Endothelial cell of umbilical vein (primary cell): ENCODE results near the gene CRELD2. TPM values are rescaled to one million over a fixed set of nuclear protein-coding genes. Genes with fewer than 3 reads are reported as not detected.
"Not testable (repeated sequence)": the region's sequence is repeated elsewhere in the genome, so short reads cannot be mapped to it uniquely, and the experiment has no call there.

Experiments
- BruUV-seq: library from RNA; stranded (reverse); fragments of 400-500 nt; replicated peaks from 2 replicates; lab custom pipeline; 2021; lab: Mats Ljungman, UMichigan
- CTCF ChIA-PET: fragments of 300-600, 350-600 bp; sonication (Branson Sonifier 250); formaldehyde crosslinking; loops from one replicate; lab custom pipeline; 2021; ENCODE audit warnings: antibody characterized with exemption, inconsistent platforms; lab: Charles Lee
- POLR2A ChIA-PET: fragments of 300-600, 350-600 bp; sonication (Branson Sonifier 250); formaldehyde crosslinking; loops from one replicate; lab custom pipeline; 2021; ENCODE audit warnings: antibody characterized with exemption, inconsistent platforms; lab: Charles Lee
- DNase-seq: peaks from one replicate; pipeline ENCODE4 v3.0.0-alpha.2; 2011; ENCODE audit warnings: low read depth, low spot score
- FAIRE-seq: peaks from 2 replicates; lab custom pipeline; 2011; peaks lifted over from hg19 to GRCh38; lab: Jason Lieb, UNC
- H2AFZ ChIP-seq: 2 replicates; pipeline ENCODE4 v1.6.0; 2012; ENCODE audit warnings: low read depth, low read length, control low read depth, inconsistent platforms
- H3K27ac ChIP-seq: 2 replicates; pipeline ENCODE4 v1.5.1; 2011; ENCODE audit warnings: low read depth, mild to moderate bottlenecking, control low read depth, low read length, moderate library complexity; ENCODE audit not compliant: insufficient read depth
- H3K27me3 ChIP-seq, 2 experiments: 2 replicates each; pipeline versions ENCODE4 v1.6.0 to v1.6.1; 2011; ENCODE audit warnings: low read length in 2 of 2, mixed read lengths in 1 of 2; ENCODE audit not compliant: control insufficient read depth in 2 of 2, insufficient read depth in 2 of 2
- H3K36me3 ChIP-seq, 2 experiments: 2 replicates in 1 of 2; 3 replicates in 1 of 2; pipeline ENCODE4 v1.5.1; 2011; ENCODE audit warnings: low read length in 2 of 2, mild to moderate bottlenecking in 1 of 2, moderate library complexity in 1 of 2; ENCODE audit not compliant: control insufficient read depth in 2 of 2, insufficient read depth in 2 of 2; ENCODE audit errors: extremely low read depth in 1 of 2
- H3K4me1 ChIP-seq: 3 replicates; pipeline ENCODE4 v1.5.1; 2011; ENCODE audit warnings: mild to moderate bottlenecking, low read length; ENCODE audit not compliant: control insufficient read depth, insufficient read depth; ENCODE audit errors: extremely low read depth
- H3K4me2 ChIP-seq: 2 replicates; pipeline ENCODE4 v1.6.1; 2011; ENCODE audit warnings: low read length, control low read depth, mixed read lengths; ENCODE audit not compliant: insufficient read depth
- H3K4me3 ChIP-seq, 3 experiments: fragments of 200-600 bp in 1 of 3; sonication (generic), shearing (Covaris generic) in 1 of 3; replicated peaks in 1 of 3; 2 replicates each; pipeline ENCODE4 v1.5.1; 2011 to 2016; ENCODE audit warnings: control low read depth in 3 of 3, low read length in 3 of 3, mild to moderate bottlenecking in 2 of 3, inconsistent platforms in 1 of 3, low read depth in 1 of 3, moderate library complexity in 1 of 3; ENCODE audit not compliant: insufficient read depth in 1 of 3
- H3K79me2 ChIP-seq: 2 replicates; pipeline ENCODE4 v1.6.0; 2012; ENCODE audit warnings: low read length, inconsistent platforms; ENCODE audit not compliant: control insufficient read depth, insufficient read depth
- H3K9ac ChIP-seq: replicated peaks from 2 replicates; pipeline ENCODE3; 2011; ENCODE audit warnings: low read length, control low read depth; ENCODE audit not compliant: insufficient read depth; ENCODE audit errors: extremely low read depth
- H3K9me1 ChIP-seq: replicated peaks from 3 replicates; pipeline ENCODE4 v1.6.0; 2011; ENCODE audit warnings: mild to moderate bottlenecking, low read length; ENCODE audit not compliant: control insufficient read depth, insufficient read depth; ENCODE audit errors: extremely low read depth
- H3K9me3 ChIP-seq: replicated peaks from 2 replicates; pipeline ENCODE4 v1.5.1; 2012; ENCODE audit warnings: low read length, inconsistent platforms; ENCODE audit not compliant: control insufficient read depth, insufficient read depth
- H4K20me1 ChIP-seq: replicated peaks from 2 replicates; pipeline ENCODE3; 2011; ENCODE audit warnings: mild to moderate bottlenecking, low read length; ENCODE audit not compliant: control insufficient read depth, insufficient read depth; ENCODE audit errors: extremely low read depth
- EZH2 ChIP-seq: IDR thresholded peaks from 2 replicates; pipeline ENCODE4 v1.6.1; 2012; ENCODE audit warnings: borderline replicate concordance, low read depth, mild to moderate bottlenecking, moderate library complexity, low read length, inconsistent platforms; ENCODE audit not compliant: severe bottlenecking
- FOS ChIP-seq: IDR thresholded peaks from 2 replicates; pipeline ENCODE4 v1.6.1; 2011; ENCODE audit warnings: mild to moderate bottlenecking, low read length, moderate library complexity, borderline replicate concordance; ENCODE audit not compliant: insufficient read depth
- GATA2 ChIP-seq: IDR thresholded peaks from 2 replicates; pipeline ENCODE4 v1.7.0; 2011; ENCODE audit warnings: low read depth, mild to moderate bottlenecking, moderate library complexity, mixed read lengths, low read length; ENCODE audit not compliant: insufficient read length, insufficient read depth
- JUN ChIP-seq: IDR thresholded peaks from 2 replicates; pipeline ENCODE4 v1.6.1; 2011; ENCODE audit warnings: borderline replicate concordance, low read depth; ENCODE audit not compliant: insufficient read length, insufficient read depth
- MYC ChIP-seq: IDR thresholded peaks from one replicate; pipeline ENCODE4 v1.6.1; 2011; ENCODE audit warnings: mild to moderate bottlenecking, low read depth, low read length
- POLR2A ChIP-seq: IDR thresholded peaks from 2 replicates; pipeline ENCODE4 v1.6.1; 2012; ENCODE audit warnings: low read depth, mild to moderate bottlenecking, control low read depth, low read length
- POLR2AphosphoS5 ChIP-seq: IDR thresholded peaks from 2 replicates; pipeline ENCODE4 v1.6.1; 2012; ENCODE audit warnings: low read depth, mild to moderate bottlenecking, control low read depth, low read length, moderate library complexity; ENCODE audit not compliant: insufficient read depth
- dilution Hi-C: fragments of 300-500 bp; cut with MboI; formaldehyde crosslinking; loops from one replicate; pipeline ENCODE4 v1.15.0; 2019; ENCODE audit warnings: low sequenced_read_pairs; ENCODE audit not compliant: extremely low pct_ligation_motif_present
- intact Hi-C: fragments of 100-400 bp; cut with micrococcal nuclease; formaldehyde crosslinking; loops from one replicate; pipeline ENCODE4 v1.10.0; 2022
- polyA plus RNA-seq, 4 experiments: library from polyadenylated mRNA; depleted of rRNA in 3 of 4; stranded (reverse) in 3 of 4; unstranded in 1 of 4; fragments of >200 nt; gene quantifications; 2 replicates each; pipeline versions ENCODE4 v1.2.1 to v1.2.3, GENCODE V29; 2011 to 2012; ENCODE audit warnings: missing spikeins in 1 of 4
- total RNA-seq: library from RNA; stranded (reverse); gene quantifications from 2 replicates; pipeline ENCODE4 v1.2.3, GENCODE V29; 2021
- TF ChIP-seq, protein P1 (sequence below): IDR thresholded peaks from 2 replicates; pipeline ENCODE4 v1.6.1; 2011; ENCODE audit not compliant: insufficient read depth, insufficient read length
- TF ChIP-seq, protein P2 (sequence below), 2 donors: IDR thresholded peaks; 1 replicate in 1 of 2; 2 replicates in 1 of 2; pipeline ENCODE4 v1.5.1; 2011; ENCODE audit warnings: low read length in 2 of 2, mild to moderate bottlenecking in 2 of 2, moderate library complexity in 2 of 2, control low read depth in 1 of 2, inconsistent platforms in 1 of 2, low read depth in 1 of 2; ENCODE audit not compliant: insufficient read depth in 1 of 2; ENCODE audit errors: extremely low read depth in 1 of 2

Gene CRELD2
- total and polyA plus RNA-seq, 2 donors (not counting 3 experiments of a cell fraction or from before 2014, with no cell fraction given), result 71.0 to 86.3 TPM

DNA sequence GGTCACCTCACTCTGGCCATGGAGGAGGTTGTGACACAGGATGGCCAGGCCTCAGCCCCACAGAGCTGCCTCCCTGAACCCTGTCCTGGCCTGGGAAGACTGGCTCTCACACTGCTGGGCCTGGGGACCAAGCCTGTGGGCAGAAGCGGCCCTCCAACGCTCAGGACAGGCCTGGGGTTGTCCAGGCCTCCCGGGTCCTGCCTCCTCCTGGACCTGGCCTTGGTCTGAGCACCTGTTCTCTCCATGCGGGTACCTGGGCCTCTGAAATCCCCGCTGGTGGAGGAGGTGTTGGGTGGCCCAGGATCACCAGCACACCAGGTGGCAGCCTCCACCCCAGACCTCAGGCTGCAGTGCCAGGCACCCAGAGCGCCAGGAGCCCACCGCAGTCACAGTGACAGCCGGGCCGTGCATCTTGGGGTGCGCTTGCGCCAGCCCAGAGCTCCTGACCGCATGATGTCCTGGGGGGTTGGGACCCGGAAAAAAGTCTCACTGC is 26.0 kb downstream of the CRELD2 start:
- dilution Hi-C loops, result no loop called here
- Histone ChIP-seq H3K9me3 (no peaks in the 10 kb centered on the region), H3K36me3 (no peaks in the 10 kb centered on the region), H3K4me3 (no peak overlapping the region), H3K4me2 (no peak overlapping the region), H3K4me1 (peaks cover under 1% of the 10 kb centered on the region), H3K79me2 (no peaks in the 10 kb centered on the region), H3K27ac (no peak overlapping the region), H4K20me1 (no peaks in the 10 kb centered on the region), H3K9me1 (no peaks in the 10 kb centered on the region), H3K9ac (no peak overlapping the region), H3K27me3 (no peaks in the 10 kb centered on the region), H2AFZ (no peak overlapping the region)
- no peak for DNase-seq
- no peak for FAIRE-seq
- intact Hi-C loops, result no loop called here
- BruUV-seq, result no TSS peak
- ChIA-PET POLR2A (no interaction called here), CTCF (interaction anchor here (0.9 kb wide), 1 partner anchor 8 kb away, joined by 3 read pairs; no protein-coding TSS in a partner anchor)
- TF ChIP-seq MYC (no peak), EZH2 (no peak), POLR2A (no peak), POLR2AphosphoS5 (no peak), GATA2 (no peak), FOS (no peak), JUN (no peak)
- TF ChIP-seq, protein P1, sequence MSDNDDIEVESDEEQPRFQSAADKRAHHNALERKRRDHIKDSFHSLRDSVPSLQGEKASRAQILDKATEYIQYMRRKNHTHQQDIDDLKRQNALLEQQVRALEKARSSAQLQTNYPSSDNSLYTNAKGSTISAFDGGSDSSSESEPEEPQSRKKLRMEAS, result no peak
- TF ChIP-seq, protein P2, sequence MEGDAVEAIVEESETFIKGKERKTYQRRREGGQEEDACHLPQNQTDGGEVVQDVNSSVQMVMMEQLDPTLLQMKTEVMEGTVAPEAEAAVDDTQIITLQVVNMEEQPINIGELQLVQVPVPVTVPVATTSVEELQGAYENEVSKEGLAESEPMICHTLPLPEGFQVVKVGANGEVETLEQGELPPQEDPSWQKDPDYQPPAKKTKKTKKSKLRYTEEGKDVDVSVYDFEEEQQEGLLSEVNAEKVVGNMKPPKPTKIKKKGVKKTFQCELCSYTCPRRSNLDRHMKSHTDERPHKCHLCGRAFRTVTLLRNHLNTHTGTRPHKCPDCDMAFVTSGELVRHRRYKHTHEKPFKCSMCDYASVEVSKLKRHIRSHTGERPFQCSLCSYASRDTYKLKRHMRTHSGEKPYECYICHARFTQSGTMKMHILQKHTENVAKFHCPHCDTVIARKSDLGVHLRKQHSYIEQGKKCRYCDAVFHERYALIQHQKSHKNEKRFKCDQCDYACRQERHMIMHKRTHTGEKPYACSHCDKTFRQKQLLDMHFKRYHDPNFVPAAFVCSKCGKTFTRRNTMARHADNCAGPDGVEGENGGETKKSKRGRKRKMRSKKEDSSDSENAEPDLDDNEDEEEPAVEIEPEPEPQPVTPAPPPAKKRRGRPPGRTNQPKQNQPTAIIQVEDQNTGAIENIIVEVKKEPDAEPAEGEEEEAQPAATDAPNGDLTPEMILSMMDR (IDR thresholded peaks at IDR 0.05; ENCODE audit: extremely low read depth in 1 of 2, insufficient read depth in 1 of 2, low read depth in 1 of 2, low read length in 2 of 2), result no peak

DNA sequence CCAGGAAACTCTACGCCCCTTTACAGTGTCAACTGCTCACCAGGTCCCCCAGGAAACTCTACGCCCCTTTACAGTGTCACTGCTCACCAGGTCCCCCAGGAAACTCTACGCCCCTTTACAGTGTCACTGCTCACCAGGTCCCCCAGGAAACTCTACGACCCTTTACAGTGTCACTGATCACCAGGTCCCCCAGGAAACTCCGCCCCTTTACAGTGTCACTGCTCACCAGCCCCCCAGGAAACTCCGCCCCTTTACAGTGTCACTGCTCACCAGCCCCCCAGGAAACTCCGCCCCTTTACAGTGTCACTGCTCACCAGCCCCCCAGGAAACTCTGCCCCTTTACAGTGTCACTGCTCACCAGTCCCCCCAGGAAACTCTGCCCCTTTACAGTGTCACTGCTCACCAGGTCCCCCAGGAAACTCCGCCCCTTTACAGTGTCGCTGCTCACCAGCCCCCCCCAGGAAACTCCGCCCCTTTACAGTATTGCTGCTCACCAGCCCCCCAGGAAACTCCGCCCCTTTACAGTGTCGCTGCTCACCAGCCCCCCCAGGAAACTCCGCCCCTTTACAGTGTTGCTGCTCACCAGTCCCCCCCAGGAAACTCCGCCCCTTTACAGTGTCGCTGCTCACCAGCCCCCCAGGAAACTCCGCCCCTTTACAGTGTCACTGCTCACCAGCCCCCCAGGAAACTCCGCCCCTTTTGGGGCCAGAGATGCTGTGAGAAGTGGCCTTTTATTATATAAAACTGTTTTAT is 26.8 kb downstream of the CRELD2 start:
- CTCF ChIA-PET, H2AFZ ChIP-seq, BruUV-seq, H4K20me1 ChIP-seq, H3K9me1 ChIP-seq, FAIRE-seq, H3K27me3 ChIP-seq, H3K4me3 ChIP-seq, dilution Hi-C loops, H3K79me2 ChIP-seq, H3K27ac ChIP-seq, H3K4me1 ChIP-seq, H3K9ac ChIP-seq, H3K4me2 ChIP-seq, H3K9me3 ChIP-seq, intact Hi-C loops, DNase-seq, POLR2A ChIA-PET, H3K36me3 ChIP-seq: not testable (repeated sequence)
